NK-92 treated with Interleukin-12 subunit alpha and Interleukin-12 subunit beta, amount 100 ng/mL, for 24 hours (cell line): ENCODE results near the gene MIS12.

Experiments used
- DNase-seq: peaks from one replicate; lab custom pipeline; 2025; lab: John Stamatoyannopoulos, UW

The MIS12 gene

DNA sequence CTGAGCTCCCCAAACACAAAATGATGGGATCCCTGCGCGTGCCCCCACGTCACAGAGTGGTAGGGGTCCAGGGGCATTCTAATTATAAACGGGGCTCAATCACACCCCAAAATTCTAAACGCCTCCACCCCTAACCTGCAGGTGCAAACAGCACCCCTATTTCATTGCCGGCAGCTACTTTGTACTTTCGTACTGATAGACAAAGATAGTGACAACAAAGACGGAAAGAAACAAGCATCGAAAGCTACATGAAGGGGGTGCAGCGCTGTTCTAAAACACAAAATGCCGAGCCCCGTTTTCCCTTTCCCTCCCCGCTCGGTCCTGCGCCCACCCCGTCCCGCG is 13.9 kb downstream of the MIS12 start:
- no peak for DNase-seq

GRCh38 chr17:5500589-5501391 is 14.4 kb downstream of the MIS12 start:
- DNase-seq: no peak

- no peak for DNase-seq
Observed at GRCh38 chr17:5501685-5502084, 15.3 kb downstream of the MIS12 start.

- DNase-seq: no peak
Observed at GRCh38 chr17:5502552-5502951, 16.2 kb downstream of the MIS12 start.

- DNase-seq: no peak
Observed at GRCh38 chr17:5506307-5506706, 19.9 kb downstream of the MIS12 start.

- DNase-seq: no peak
Observed at GRCh38 chr17:5508810-5509209, 22.4 kb downstream of the MIS12 start.

DNA sequence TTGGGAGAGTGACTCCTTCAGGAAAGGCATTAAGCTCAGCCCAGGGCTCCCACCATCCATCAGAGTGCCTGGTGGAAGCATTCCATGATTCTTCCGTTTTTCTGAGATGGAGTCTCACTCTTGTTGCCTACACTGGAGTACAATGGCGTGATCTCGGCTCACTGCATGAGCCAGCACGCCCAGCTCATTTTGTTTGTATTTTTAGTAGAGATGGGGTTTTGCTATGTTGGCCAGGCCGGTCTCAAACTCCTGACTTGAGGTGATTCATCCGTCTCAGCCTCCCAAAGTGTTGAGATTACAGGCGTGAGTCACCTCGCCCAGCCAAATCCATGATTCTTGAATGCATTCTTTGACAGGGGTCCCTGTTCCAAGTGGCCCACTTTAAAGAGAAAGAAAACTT is 23.1 kb downstream of the MIS12 start:
- no peak for DNase-seq

DNA sequence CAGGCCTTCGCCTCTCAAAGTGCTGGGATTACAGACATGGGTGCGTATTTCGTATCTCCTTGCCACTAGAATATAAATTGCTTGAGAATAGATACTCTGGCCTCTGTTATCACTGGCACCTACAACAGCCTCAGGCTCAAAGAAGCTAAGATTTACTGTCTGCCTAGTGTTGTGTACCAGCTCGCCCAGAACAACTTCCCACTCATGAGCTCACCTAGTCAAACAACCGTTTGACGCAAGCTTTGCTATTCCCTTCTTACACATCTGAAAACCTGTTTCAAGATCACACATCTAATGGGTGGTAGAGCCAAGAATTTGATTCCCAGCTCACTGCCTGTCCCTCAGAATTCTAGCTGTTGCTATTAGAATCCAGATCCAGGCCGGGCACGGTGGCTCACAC is 24.4 kb downstream of the MIS12 start:
- DNase-seq: no peak

DNA sequence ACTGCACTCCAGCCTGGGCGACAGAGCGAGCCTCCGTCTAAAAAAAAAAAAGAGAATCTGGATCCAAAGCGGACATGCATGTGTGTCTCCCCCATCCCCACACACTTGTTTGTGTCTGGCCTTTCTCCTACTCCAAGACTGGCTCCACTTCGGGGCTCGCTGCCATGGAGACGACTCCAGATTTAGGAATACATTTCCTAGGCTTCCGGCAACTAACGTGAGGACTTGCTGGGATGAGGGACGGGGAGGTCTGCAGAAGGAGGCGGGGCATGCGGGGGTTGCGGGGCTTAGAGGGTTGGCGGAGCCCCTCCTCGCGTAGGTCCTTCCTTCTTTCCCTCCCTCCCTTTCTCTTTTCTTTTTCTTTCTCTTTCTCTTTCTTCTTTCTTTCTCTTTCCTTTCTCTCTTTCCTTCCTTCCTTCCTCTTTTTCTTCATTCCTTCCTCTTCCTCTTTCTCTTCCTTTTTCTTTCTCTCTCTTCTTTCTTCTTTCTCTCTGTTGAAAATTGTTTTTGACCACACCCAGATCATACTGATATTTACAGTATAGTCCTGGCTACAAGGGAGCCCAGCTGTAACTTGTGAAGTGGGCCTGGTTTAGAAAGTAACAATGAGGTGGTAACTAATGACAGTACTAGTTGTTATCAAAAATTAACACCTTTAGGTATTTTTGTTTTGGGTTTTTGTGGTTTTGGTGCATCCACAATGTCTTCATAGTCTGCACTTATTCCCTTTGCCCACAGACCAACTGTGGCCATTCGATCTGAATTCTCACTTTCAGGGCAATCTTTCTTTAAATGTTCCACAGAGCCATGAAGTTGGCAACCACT is 25.2 kb downstream of the MIS12 start:
- no peak for DNase-seq

DNA sequence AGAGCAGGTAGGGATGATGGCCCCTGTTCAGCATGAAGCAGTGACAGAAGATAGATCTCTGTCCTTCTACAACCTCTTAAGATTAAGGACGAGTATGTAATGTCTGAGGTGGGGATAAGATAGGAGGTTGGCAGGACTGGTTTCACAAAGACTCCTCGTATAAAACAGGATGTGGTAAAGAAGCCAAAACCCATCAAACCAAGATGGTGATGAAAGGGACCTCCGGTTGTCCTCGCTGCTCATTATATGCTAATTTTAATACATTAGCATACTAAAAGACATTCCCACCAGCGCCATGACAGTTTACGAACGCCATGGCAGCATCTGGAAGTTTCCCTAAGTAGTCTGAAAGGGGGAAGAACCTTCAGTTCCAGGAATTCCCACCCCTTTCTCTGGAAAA is 27.3 kb downstream of the MIS12 start:
- DNase-seq: no peak

DNA sequence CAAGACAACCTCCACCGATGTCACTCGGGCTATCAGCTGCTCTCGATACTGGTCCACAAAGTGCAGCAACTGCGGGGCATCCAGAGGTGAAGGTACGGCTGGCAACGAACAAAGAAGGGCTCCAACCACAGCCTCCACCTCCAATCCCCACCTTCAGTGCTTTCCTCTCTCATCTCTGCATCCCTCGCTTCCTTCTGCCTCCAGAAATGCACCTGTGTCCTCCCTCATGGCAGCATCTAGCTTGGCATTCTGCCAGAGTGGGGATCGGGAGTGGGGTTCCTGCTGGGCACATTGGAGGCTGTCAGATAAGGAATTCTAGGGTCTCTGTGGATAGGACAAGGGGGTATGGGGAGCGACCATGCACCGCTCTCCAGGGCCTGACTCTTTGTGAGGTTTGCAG is 28.6 kb downstream of the MIS12 start:
- no peak for DNase-seq

DNA sequence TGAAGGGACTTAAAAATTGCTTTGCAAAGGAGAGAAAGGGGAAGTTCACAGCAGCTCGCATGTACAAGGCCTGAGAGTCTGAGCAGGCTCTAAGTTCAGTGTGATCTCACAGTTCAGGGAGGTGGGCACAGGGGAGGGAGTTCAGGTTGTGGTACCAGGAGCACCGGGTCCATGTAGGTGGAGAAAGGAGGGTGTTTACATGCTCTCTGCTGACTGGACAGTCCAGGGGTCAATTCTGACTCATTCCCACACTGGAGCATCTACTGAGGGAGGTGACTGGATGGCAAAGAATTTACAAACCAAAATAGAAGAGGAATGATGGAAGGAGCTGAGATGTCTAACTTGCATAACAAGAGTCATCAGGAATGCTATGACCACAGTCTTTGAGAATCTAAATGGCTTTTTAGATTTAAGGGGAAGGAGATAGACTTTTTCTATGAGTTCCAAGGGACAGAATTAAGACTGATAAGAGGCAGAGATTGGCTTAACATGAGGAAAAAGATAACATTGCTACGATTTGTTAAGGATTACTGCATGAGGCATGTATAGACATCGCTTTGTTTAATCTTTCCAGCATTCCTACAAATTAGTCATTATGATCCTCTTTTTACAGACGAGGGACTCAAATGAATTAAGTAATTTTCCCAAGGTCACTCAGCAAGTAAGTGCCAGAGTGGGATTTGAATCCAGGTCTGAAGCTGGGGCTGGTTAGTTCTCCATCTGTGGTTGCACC is 29.9 kb downstream of the MIS12 start:
- no peak for DNase-seq

- DNase-seq: no peak
Observed at GRCh38 chr17:5522476-5522875, 36.1 kb downstream of the MIS12 start.

DNA sequence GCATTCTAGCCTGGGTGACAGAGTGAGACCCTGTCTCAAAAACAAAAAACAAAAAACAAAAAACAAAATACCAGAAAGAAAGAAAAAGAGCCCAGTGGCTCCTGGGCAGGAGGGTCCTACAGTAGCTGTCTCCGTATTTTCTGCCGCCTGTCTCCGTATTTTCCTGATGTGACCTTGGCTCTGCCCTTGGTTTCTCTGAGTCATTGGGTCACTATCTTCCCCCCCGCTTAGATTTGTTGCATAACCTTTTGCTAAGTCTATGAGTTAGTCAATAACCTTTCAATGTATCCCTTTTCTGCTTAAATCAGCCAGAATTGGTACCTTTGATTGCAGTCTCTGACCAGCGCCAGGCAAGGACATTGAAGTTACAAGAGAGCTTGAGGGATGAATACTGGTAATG is 36.9 kb downstream of the MIS12 start:
- no peak for DNase-seq

DNA sequence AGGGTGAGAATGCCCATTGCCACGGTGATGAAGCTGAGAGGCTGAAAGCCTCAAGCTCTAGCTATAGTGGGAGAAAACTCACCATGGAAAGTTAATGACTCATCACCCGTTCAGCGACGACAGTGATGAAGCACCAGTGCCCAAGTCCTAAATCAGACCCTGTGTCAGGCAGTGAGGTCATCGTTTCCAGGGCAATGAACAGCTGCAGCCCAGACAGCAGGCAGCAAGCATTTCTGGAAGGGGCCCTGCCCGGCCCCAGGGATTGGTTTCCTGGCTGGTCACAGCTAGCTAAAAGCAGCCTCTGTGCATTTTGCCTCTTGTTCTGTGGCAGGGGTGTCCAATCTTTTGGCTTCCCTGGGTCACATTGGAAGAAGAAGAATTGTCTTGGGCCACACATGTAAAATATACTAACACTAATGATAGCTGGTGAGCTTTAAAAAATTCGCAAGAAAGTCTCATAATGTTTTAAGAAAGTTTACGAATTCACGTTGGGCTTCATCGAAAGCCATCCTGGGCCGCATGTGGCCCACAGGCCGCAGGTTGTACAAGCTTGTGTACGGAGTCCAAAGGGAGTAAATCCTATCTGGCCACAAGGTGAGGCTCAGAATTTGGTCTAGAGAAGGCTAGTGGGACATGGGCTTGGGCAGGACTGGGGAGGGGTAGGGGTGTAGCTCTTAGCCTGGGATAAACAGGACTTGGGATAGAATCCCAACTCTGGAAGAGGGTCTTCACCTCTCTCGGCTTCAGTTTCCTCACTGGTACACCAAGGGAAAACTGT is 40.6 kb downstream of the MIS12 start:
- DNase-seq: peak; percentile 27

DNA sequence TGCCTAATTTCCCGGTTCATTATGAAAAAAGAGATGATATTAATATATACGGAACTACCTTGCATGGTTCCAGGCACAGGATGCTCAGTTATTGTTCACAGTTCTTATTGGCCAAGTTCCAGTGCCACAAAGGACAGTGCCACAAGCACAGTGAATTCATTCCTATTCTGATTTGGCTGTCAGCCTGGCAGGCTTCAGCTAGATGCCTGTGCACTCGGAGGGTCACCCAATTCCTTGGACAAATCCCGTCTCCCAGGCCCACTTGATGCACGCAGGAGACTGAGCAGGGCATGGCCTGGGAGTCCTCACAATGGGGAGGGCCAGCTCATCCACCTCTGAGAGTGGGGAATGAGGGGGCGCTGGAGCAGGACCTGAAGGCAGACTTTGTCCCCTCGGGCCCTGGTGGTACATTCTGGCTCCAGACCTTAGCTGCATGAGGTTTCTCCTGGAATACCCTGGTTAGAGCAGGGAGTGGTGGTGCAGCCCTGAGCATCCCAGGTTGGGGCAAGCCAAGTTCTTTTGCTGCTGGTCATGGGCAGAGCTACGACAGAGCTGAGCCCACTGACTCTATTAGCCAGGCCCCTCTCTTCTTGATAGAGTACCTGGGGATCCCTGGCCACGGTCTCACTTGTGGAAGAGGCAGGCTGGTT is 41.4 kb downstream of the MIS12 start:
- DNase-seq: no peak

GRCh38 chr17:5530265-5531084 is 44.1 kb downstream of the MIS12 start:
- DNase-seq: no peak

DNA sequence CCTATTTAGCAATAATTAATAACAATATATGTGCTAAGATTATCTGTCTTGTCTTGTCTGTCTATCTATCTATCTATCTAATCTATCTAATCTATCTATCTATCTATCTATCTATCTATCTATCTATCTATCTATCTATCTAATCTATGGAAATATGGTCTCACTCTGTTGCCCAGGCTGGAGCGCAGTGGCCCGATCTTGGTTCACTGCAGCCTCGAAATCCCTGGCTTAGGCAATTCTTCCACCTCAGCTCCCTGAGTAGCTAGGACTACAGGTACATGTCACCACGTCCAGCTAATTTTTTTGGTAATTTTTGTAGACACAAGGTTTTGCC is 44.7 kb downstream of the MIS12 start:
- no peak for DNase-seq

DNA sequence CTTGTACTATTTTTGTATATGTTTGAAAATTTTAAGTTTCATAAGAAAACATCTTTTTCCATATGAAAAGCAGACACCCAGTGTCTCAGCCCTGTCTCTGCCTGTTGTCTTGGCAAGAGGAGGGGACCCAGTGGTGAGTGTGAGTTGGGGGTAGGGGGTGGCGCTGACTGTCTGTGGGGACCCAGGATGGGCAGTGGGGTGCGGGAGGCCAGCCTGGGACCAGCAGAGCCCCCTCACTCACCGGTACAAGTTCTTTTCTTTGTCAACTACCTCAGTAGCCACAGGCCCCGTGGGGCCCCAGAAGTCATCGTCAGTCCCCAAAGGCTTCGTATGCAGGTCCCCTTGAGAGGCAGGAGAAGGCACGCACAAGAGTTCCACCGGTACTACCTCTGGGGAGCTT is 46.2 kb downstream of the MIS12 start:
- no peak for DNase-seq

DNA sequence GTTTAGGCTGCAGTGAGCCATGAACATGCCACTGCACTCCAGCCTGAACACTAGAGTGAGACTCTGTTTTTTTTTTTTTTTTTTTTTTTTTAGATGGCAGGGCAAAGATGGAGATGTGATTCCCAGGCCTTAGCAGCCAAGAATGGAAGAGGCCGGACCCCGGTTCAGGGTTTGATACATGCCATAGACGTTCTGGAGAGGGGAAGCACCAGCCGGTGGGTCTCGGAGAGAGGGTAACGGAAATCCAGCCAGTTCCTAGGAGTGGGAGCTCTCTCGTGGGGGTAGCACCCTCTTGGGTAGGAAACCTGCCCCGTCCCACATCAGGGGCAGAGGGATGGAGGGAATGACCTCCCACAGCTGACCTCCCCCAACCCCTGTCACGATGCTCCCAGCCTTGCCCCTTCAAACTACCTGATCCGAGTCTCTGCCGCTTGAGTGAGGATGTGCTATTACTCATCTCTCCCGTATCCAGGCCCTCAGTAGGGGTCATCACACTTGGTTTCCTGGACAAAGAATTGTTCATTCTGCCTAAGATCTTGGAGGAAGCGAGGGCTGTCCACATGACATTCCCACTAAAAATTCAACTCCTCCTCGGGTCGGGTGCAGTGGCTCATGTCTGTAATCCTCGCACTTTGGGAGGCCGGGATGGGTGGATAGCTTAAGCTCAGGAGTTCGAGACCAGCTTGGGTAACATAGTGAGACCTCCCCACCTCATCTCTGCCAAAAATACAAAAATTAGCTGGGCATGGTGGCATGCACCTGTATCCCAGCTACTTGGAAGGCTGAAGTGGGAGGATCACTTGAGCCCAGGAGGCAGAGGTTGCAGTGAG is 47.3 kb downstream of the MIS12 start:
- DNase-seq: no peak
